ENCODE measurements around the gene SLC9C2.
"Not testable (repeated sequence)": the region's sequence is repeated elsewhere in the genome, so short reads cannot be mapped to it uniquely, and the experiment has no call there.

The SLC9C2 gene

GRCh38 chr1:173581383-173582079, 21.3 kb downstream of the SLC9C2 start:
- DNase-seq, result no peak

GRCh38 chr1:173580658-173581057, 22.2 kb downstream of the SLC9C2 start:
- DNase-seq, result no peak

DNA sequence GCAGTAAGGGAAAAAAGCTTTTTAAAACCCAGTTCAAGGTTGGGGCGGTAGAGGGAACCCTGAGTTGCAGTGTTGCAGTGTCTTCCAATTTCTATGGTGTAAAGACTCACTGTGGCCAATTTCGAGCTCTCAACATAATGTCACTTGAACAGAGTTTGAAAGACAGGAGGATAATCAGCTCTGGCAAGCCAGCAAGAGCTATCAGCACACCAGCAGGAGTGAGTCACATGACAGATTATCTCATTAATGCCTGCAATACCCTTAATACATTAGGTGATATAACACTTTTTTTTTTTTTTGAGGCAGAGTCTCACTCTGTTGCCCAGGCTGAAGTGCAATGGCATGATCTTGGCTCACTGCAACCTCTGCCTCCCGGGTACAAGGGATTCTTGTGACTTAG, 22.8 kb downstream of the SLC9C2 start:
- no peak for DNase-seq

GRCh38 chr1:173573596-173573995, 29.3 kb downstream of the SLC9C2 start:
- no peak for DNase-seq

- DNase-seq, result no peak
These were observed 30.5 kb downstream of the SLC9C2 start for GRCh38 chr1:173572201-173572873.

GRCh38 chr1:173570370-173571007, 32.4 kb downstream of the SLC9C2 start:
- DNase-seq, result no peak

GRCh38 chr1:173568483-173568882, 34.4 kb downstream of the SLC9C2 start:
- DNase-seq, result no peak

GRCh38 chr1:173563846-173564245, 39.0 kb downstream of the SLC9C2 start:
- not testable (repeated sequence) for DNase-seq

DNA sequence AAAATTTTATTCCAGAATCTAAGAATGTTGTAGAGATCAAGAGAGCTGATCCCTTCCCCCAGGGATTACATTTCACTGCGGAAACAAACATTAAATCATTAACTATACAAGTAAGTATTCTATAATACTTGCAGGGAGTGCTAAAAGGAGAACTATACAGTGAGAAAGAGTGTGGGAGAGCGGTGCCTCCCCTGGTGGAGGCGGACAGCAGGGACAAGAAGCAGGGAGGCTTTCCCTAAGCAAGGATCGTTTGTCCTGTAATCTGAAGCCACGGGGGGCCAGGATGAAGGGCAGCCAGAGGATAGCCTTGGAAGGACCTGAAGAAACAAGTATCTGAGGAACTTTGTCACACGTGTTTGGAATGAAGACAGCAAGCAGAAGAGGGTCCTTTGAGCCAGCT, 40.1 kb downstream of the SLC9C2 start:
- no peak for DNase-seq

DNA sequence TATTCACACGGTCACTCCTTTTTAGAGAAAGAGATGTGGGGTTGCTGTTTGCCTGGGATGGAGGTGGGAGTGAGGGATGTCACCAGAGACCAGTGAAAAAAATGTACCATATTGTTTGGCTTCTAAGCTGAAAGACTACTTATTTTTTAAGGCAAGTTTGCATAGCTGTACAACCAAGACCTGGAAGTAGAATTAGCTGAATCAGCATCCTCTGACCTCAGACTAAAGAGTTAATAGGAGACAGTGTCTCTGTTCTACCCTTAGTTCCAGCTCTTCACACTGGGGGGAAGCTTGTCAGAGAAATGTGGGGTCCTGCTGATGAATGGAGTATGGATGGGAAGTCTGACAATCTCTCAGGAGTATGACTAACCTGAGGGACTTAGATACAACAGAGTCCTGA, 41.6 kb downstream of the SLC9C2 start:
- no peak for DNase-seq

- DNase-seq, result no peak
These were observed 42.5 kb downstream of the SLC9C2 start for GRCh38 chr1:173560285-173560880.

- DNase-seq, result no peak
These were observed 47.1 kb downstream of the SLC9C2 start for GRCh38 chr1:173555651-173556305.

DNA sequence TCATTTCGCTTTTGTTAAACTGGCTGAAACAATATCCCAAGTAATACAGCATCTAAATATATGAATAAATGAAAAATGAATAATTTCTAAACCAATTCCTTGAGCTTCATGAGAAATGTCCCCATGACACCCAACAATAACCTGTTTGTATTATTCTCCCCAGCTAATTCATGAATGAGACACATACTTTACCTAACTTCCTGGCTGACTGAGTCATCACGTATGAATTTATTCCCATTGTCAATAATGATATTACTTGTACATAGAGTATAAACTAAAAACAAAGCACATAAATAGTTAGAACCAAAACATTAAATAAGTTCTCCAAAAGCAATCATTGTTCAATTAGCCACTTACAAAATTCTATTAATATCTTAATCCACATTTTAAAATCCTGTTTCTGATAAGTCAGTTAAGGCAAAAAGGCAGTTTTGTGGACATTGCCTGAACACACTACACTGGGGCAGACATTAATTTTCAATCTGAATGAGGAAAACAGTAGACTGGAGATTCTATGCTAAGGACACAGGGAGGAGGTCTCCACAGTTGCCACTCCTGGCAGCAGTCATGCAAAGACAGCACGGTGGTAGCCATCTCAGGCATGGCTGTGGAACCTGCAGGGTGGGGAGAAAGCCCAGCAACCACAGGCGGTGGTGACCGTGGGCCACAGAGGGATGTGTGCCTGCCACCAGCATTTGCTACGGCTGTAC, 48.2 kb downstream of the SLC9C2 start:
- no peak for DNase-seq

- no peak for DNase-seq
These were observed 48.8 kb downstream of the SLC9C2 start for GRCh38 chr1:173554089-173554488.

DNA sequence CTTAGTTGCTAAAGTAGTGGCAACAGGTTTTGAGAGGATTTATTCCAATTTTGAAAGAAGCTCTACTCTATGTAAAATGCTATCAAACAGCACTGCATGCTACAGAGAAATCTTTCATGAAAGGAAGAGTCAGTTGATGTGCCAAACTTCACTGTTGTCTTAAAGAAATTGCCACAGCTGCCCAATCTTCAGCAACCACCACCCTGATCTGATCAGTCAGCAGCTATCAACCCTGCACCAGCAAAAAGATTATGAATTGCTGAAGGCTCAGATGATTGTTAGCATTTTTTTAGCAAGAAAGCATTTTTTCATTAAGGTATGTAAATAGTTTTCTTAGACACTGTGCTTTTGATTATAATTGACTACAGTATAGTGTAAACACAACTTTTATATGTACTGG, 49.6 kb downstream of the SLC9C2 start:
- DNase-seq, result no peak

DNA sequence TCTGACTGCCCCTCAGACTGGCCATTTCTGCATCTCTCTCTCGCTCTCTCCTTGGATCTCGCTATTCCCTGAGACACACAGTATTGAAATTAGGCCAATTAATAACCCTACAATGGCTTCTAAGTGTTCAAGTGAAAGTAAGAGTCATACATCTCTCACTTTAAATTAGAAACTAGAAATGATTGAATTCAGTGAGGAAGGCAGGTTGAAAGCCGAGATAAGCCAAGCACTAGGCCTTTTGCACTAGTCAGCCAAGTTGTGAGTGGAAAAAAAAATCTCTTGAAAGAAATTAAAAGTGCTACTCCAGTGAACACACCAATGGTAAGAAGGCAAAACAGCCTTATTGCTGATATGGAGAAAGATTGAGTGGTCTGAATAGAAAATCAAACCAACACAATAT, 51.2 kb downstream of the SLC9C2 start:
- DNase-seq, result no peak

GRCh38 chr1:173549813-173550212, 53.1 kb downstream of the SLC9C2 start:
- DNase-seq, result no peak

- no peak for DNase-seq
These were observed 57.2 kb downstream of the SLC9C2 start for GRCh38 chr1:173545688-173546087.

DNA sequence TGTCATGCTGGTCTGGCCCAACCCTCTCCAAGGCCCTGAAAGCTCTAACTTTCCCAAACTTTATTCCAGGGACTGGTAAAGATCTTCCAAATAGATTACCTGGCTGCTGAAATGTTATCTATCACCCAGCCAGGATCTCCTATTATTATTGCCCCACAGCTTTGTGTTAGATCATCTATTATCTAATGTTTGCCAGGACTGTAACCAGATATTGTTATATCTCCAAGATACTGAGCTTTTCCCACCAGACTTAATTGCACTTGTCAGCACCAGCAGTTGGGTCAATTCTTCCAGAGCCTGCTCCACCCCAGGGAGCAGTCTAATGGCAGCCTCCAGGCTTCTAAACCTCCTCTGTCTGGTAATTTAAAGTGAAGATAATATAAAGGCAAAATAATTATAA, 66.6 kb downstream of the SLC9C2 start:
- DNase-seq, result no peak

DNA sequence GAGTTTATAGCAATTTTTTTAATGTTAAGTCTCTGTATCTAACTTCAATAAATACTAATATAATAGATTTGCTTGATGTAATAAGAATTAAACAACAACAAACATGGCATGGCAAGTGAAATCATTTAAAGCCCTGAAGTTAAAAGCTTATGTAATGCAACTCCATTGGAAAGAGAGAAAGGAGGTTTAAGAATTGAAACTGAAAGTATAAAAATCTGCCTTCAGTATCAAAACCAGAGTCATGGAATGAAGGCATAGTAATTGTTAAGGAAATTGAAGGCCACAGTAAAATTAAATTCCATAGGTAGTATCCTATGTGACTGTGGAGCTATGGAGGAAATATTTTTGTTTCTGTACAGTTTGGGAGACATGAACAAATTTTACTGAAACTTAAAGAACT, 70.6 kb downstream of the SLC9C2 start:
- no peak for DNase-seq

DNA sequence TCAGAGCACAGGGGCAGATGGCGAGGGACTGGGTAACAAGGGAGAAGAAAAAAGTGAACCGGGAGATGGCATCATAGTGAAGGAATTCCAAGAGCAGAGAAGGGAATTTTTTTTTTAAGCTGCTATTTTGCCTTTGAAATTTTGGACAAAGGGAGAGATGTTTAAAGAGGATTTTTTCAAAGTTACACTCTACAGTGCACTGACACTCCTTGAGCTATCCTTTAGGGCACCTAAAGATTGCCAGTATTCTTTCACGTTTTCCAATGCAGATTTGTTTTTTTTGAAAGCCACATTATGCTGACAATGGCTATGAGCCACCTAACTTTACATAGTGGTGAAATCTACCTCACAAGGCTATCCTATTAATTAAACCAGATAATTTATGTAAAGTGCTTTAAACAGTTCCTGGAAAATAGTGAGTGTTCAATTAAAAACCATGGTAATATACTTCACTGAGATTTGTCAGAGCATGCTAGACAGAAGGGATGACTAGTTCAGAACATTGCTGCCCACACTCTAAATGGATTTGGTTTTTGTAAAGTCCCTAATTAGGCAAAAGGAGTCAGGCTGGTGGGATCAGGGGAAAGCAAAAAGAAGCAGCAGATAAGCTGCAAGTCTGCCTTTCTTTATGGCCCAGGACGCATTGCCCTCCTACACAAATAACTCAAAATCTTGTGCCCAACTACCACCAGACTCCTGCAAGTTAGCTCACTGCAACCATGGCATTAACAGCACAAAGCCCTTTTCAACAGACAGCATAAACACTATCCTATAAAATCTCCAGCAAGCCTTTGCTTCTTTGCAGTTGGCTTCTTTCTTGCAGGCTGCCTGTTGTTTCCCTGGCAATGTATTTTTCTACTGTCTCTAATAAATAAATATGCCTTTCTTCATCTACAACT, 71.8 kb downstream of the SLC9C2 start:
- no peak for DNase-seq

GRCh38 chr1:173529106-173529505, 73.8 kb downstream of the SLC9C2 start:
- no peak for DNase-seq

Data from GDM1 (cell line).